ENCODE measurements around the gene DSCAML1.

DNA sequence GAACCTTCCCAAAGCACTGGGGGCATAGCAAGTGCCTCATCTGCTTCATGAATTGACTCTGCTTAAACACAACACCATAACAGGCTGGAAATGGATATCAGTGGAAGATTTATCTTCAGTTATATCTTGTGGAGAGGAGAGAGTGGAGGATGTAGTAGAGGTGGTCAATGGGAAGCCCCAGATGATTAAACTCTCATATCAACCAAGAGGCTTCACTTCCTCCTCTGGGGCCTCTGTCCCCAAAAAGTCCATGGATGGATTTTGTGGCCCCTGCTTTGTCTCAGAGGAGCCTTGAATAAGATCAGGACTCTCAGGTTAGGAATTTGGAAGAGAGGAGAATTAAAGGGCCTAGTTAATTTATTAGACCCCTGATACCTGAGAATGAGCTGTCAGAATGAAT is 363.3 kb downstream of the DSCAML1 start:
- TF ChIP-seq, protein P1, sequence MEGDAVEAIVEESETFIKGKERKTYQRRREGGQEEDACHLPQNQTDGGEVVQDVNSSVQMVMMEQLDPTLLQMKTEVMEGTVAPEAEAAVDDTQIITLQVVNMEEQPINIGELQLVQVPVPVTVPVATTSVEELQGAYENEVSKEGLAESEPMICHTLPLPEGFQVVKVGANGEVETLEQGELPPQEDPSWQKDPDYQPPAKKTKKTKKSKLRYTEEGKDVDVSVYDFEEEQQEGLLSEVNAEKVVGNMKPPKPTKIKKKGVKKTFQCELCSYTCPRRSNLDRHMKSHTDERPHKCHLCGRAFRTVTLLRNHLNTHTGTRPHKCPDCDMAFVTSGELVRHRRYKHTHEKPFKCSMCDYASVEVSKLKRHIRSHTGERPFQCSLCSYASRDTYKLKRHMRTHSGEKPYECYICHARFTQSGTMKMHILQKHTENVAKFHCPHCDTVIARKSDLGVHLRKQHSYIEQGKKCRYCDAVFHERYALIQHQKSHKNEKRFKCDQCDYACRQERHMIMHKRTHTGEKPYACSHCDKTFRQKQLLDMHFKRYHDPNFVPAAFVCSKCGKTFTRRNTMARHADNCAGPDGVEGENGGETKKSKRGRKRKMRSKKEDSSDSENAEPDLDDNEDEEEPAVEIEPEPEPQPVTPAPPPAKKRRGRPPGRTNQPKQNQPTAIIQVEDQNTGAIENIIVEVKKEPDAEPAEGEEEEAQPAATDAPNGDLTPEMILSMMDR (IDR thresholded peaks at IDR 0.05 in 2 of 3, conservative IDR thresholded peaks at IDR 0.05 in 1 of 3; ENCODE audit: borderline replicate concordance in 1 of 3, insufficient read depth in 1 of 3, low read depth in 2 of 3, low read length in 2 of 3), result no peak
- TF ChIP-seq EZH2 (IDR thresholded peaks at IDR 0.05), result no peak
- no peak for TF ChIP-seq POLR2A (IDR thresholded peaks at IDR 0.05; ENCODE audit: borderline replicate concordance, extremely low read depth, insufficient read depth, insufficient read length)
- TF ChIP-seq POLR2AphosphoS5 (IDR thresholded peaks at IDR 0.05; ENCODE audit: low read depth, low read length), result no peak
- TF ChIP-seq, protein P2, sequence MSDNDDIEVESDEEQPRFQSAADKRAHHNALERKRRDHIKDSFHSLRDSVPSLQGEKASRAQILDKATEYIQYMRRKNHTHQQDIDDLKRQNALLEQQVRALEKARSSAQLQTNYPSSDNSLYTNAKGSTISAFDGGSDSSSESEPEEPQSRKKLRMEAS (IDR thresholded peaks at IDR 0.05), result no peak
- TF ChIP-seq TCF7L2 (IDR thresholded peaks at IDR 0.05; ENCODE audit: borderline replicate concordance, extremely low read depth, insufficient read depth, insufficient read length), result no peak
- TF ChIP-seq YY1 (IDR thresholded peaks at IDR 0.05; ENCODE audit: extremely low read depth, insufficient replicate concordance, low read depth, low read length), result no peak
- no peak for TF ChIP-seq EZH2phosphoT487 (IDR thresholded peaks at IDR 0.05; ENCODE audit: borderline replicate concordance)
- TF ChIP-seq JUND (IDR thresholded peaks at IDR 0.05), result no peak

Measured in HCT116 (cell line).